Ureter (tissue), 1 donor: ENCODE data around the gene B3GLCT. TPM values are rescaled to one million over a fixed set of nuclear protein-coding genes. Genes with fewer than 3 reads are reported as not detected.

Experiments used
- DNase-seq: peaks from one replicate; pipeline ENCODE4 v3.0.0-alpha.2; 2020; ENCODE audit warnings: low spot score
- total RNA-seq: library from RNA; stranded (reverse); gene quantifications from one replicate; pipeline ENCODE4 v1.2.4, GENCODE V29; 2023
- donor health status: DM: yes; HTN: yes; CAD: no.

The B3GLCT gene
- total RNA-seq, 1 donor from 2014 or later = 4.1 TPM

GRCh38 chr13:31350560-31350959 is 150.8 kb downstream of the B3GLCT start:
- no peak for DNase-seq

- no peak for DNase-seq
These were observed 151.6 kb downstream of the B3GLCT start for GRCh38 chr13:31351376-31351775.

GRCh38 chr13:31352467-31352866 is 152.7 kb downstream of the B3GLCT start:
- no peak for DNase-seq

GRCh38 chr13:31355001-31355400 is 155.2 kb downstream of the B3GLCT start:
- no peak for DNase-seq

- DNase-seq = no peak
These were observed 157.2 kb downstream of the B3GLCT start for GRCh38 chr13:31356991-31357390.

GRCh38 chr13:31357581-31357980 is 157.8 kb downstream of the B3GLCT start:
- DNase-seq = no peak

GRCh38 chr13:31361673-31362072 is 161.9 kb downstream of the B3GLCT start:
- DNase-seq = no peak

- no peak for DNase-seq
These were observed 165.9 kb downstream of the B3GLCT start for GRCh38 chr13:31365630-31366029.

- no peak for DNase-seq
These were observed 167.6 kb downstream of the B3GLCT start for GRCh38 chr13:31367410-31367809.

- no peak for DNase-seq
These were observed 169.4 kb downstream of the B3GLCT start for GRCh38 chr13:31369213-31369612.

GRCh38 chr13:31372454-31372853 is 172.7 kb downstream of the B3GLCT start:
- no peak for DNase-seq

- no peak for DNase-seq
These were observed 174.9 kb downstream of the B3GLCT start for GRCh38 chr13:31374682-31375081.

GRCh38 chr13:31377946-31378345 is 178.2 kb downstream of the B3GLCT start:
- DNase-seq = no peak

- no peak for DNase-seq
These were observed 180.9 kb downstream of the B3GLCT start for GRCh38 chr13:31380715-31381114.

Other genes with a start within 250 kb of the B3GLCT start
- gene HSPH1, start 38.1 kb upstream of the B3GLCT start, total RNA-seq = 80.3 TPM